ENCODE results near the gene SKAP1.
A peak's percentile ranks its signal among the peaks of the same experiment; 100 is the strongest.

Gene SKAP1

DNA sequence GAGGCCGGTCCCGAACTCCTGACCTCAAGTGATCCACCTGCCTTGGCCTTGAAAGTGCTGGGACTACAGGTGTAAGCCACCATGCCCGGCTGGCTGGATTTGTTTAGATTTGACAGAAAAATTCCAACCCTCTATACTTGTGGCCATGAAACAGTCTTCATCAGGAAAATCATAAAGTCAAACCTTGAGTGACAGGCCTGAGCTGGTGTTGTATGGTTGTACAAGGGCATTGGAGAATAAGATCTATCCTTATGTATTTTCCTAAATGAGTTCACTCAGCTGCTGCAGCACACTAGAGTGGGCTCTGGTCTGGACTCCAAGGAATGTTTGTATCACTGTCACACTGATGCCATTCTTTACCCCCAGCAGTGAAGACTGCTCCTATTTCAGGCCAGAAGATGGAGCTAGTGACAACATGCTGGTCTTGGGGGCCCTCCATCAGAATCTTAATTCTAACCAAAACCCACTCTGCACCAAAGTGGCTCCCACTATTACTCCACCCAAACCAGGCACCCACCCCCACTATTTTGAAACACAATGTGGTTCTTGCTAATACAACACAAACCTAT is 295.0 kb downstream of the SKAP1 start:
- DNase-seq, result no peak

DNA sequence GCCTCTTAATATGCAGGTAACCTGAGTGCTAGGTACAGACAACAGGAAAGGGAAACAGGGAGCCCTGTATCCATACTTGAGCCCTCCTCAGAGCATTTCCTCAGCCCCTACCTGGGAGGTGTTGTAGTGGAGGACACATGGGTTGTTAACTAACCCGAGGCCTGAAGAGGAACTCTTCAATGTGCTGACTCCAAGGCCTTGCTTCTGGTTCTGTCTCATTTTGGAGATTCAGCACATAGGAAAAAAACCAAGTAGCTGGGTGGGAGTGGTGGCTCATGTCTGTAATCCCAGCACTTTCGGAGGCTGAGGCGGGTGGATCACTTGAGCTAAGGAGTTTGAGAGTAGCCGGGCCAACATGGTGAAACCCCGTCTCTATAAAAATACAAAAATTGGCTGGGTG is 297.6 kb downstream of the SKAP1 start:
- DNase-seq, result no peak

DNA sequence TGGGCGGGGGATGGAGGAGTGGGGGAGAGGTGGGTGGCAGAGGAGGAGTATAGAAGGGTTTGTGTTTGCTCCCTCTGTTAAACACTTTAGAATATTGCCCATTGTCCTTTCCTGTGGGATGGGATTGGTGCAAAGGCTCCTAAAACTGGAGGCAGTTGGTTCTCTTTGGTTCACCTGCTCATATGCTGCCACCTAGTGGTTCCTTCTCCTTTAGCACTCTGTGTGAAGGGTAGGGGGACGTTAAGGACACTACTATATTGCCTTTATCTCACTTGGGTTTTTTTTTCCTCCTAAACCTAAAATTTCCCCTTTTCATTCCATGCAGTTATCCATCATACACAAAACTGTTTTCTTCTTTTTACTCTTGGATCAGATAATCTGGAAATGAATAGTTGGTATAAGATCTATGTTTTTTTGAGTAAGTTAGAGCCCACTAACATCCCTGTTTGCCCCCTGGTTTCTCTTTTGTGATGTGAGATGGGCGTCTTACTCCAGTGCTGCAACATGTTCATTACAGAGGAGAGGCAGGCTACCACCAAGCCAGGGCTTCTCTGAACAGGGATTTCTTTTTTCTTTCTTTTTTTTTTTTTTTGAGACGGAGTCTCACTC is 298.7 kb downstream of the SKAP1 start:
- peak; percentile 76 to 80 for DNase-seq

GRCh38 chr17:48129981-48130380 is 300.0 kb downstream of the SKAP1 start:
- no peak for DNase-seq

DNA sequence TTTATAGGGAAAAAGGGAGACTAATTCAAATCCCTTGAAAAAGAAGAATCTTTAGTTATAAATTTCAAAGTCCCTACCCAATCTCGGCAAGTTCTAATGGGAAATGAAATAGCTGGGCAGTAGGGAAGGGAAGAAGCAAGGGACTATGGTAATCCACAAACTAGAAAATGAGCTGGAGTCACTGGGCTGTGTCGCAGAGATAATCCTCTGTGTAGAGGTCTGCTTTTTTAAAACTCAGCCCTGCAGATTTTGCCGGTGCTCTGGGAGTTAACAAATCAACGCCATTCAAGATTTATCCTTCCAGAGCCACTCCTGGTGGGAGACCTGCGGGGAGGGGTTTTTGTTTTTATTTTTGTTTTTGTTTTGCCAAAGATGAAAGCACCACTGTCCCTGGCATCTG is 301.6 kb downstream of the SKAP1 start:
- DNase-seq, result no peak

GRCh38 chr17:48127371-48128051 is 302.5 kb downstream of the SKAP1 start:
- DNase-seq, result no peak

DNA sequence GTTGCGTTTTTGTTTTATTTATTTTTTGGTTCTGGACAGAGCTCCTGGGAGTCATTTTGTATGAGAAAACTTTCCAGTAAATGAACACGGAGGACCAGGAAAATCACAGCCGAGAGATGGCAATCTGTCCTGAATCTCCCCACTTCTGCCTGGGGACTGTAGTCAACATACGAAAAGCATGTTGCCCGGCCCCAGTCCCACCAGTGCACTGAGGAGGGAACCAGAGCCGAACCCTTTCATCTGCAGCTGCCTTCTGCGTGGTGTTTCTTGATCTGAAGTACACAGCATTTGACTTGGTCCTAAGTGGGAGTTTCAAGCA is 303.5 kb downstream of the SKAP1 start:
- no peak for DNase-seq

DNA sequence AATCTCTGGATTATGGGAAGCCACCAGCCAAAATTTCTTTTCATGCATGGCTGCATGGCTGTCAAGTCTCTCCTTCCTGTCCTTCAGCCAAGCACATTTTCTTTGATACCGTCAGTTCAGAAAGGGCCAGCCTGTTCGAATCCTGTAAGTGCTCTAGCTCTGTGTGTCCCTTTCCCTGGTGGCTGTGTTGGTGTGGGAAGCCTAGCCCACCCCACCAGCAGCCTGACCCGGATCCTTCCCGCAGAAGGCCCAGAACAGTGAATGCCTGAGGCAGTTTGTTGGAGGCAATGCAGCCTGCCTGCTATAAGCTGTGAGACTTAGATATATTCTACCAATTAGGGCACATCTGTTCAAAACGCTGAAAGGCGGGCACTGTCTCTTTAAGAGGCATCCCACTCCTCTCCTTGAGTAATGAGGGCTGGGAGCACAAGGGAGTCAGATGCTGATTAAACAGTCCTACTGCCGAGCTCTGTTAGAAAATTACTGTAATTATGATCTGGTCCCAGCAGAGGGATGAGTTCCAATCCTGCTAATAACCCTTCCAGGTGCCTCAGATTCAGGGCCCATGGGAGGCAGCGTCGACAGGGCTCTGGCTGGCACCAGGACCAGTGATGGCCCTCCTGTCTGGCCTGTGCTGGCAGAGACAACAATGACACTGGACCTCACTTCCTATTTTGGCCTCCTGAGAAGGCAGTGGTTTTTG is 304.0 kb downstream of the SKAP1 start:
- no peak for DNase-seq

DNA sequence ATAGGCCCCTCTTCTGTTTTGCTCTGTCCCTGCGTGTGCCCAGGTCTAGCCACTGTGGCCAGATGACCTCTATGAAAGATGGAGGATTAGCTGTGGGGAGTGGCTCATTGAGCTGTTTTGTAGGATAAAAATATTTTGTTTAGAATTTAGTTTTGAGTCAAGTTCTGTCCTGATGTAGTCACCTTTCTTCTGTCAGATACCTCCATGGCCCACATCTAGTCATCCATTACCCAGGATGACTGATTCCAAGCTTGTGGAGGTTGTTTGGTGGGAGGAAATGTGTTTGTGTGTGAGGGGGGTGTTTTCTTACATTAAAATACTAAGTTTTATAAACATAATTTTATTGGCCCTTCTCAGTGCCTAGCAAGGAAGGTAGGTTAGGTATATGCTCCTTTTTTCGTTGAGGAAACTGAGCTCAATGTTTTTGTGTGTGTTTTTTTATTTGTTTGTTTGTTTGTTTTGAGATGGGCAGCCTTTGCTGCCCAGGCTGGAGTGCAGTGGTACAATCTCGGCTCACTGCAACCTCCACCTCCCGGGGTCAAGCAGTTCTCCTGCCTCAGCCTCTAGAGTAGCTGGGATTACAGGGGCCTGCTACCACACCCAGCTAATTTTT is 306.1 kb downstream of the SKAP1 start:
- DNase-seq, result no peak

- DNase-seq, result no peak
Observed at GRCh38 chr17:48123111-48123510, 306.9 kb downstream of the SKAP1 start.

DNA sequence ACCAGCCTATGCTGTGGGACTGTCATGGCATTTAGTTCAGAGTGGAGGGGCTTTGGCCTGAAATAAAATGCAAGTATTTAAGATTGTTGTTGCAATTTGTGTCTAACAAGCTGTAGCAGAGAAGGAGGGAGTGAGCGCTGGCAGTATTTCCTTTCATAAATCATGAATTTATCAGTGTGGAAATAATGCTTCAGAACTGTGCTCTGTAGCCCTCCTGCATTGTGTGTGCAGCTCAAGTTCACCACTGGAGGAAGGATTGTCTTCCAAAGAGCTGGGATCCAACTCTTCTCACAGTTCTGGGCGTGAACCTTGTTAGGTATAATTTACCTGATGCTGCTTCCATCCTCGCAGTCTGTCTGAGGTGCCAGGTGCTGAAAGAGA is 307.4 kb downstream of the SKAP1 start:
- DNase-seq, result no peak

GRCh38 chr17:48121923-48122664 is 307.9 kb downstream of the SKAP1 start:
- DNase-seq, result no peak

DNA sequence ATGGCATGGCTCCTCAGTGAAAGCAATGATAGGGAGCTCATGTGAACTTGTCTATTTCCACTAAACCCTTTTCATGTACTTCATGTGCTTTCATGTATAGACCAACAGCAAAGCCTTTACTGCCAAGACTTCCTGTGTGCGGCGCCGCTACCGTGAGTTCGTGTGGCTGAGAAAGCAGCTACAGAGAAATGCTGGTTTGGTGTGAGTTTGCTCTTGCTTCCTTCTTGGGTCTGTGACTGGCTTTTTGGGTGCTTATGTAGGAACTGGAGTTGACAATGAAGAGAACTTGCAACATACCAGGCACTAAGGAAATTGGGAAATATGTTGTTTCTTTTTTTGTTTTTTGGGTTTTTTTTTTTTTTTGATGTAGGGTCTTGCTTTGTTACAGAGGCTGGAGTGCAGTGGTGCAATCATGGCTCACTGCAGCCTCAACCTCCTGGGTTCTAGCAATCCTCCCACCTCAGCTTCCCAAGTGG is 316.8 kb downstream of the SKAP1 start:
- DNase-seq, result no peak

- no peak for DNase-seq
Observed at GRCh38 chr17:48111937-48112241, 318.1 kb downstream of the SKAP1 start.

DNA sequence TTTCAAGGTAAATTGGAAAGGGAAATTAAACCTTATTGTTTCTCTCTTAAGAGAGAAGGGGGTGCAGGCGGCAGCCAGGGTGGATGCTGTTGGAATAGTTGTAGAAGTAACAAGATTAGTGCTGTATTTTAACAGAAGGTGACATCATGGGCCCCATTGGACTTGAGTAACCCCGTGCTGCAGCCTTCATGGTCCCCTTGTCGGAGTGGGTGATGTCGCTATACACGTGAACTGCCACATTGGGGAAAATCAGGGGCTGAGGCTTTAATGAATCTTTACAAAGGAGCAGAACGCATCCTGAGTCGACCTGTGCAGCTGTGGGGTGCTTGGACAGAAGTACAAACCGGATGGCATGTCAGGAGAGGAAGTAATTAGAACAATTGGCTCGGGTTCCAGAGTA is 319.3 kb downstream of the SKAP1 start:
- DNase-seq, result no peak

GRCh38 chr17:48107137-48108055 is 322.6 kb downstream of the SKAP1 start, which contains the start of gene SNX11:
TSS of gene SNX11 (plus strand) at chr17:48107766. CDS start at chr17:48112044, 4,278 bp downstream.
- DNase-seq, result peak; percentile 96 to 99

DNA sequence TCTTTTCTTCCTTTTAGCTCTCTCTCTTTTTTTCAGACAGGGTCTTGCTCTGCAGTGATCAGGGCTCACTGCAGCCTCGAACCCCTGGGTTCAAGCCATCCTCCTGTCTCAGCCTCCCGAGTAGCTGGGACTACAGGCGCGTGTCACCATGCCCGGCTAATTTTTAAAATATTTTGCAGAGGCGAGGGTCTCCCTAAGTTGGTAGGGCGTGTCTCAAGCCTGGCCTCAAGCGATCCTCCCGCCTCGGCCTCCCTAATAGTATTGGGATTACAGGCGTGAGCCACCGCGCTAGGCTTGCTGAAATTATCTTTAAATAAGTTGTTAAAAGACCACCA is 323.2 kb downstream of the SKAP1 start:
- no peak for DNase-seq

GRCh38 chr17:48104440-48104839 is 325.6 kb downstream of the SKAP1 start:
- no peak for DNase-seq

DNA sequence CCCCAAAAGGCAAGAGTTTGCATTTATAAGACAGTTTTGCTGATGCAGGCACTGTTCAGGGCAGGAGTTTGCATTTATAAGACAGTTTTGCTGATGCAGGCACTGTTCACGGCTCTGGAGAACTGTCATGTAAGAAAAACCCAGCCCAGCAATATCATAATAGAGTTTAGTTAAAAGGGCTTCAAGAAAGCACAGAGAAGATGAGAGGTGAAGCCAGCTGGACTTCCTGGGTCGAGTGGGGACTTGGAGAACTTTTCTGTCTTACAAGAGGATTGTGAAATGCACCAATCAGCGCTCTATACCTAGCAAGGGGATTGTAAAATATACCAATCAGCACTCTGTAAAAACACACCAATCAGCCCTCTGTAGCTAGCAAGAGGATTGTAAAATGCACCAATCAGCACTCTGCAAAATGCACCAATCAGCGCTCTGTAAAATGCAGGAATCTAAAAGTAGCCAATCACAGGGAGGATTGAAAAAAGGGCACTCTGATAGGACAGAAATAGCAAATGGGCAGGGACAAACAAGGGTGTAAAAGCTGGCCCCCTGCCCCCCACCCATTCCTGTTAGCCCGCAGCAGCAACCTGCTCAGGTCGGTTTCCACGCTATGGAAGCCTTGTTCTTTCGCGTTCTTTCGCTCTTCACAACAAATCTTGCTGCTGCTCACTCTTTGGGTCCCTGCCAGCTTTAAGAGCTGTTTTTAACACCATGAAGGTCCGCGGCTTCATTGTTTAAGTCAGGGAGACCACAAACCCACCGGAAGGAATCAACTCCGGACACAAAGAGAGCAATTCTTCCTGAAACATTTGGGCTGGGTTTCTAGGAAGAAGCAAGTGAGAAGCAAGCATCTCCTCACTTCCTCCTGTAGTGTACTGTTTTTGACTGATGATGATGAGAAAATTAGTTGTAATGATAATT is 327.0 kb downstream of the SKAP1 start:
- no peak for DNase-seq

GRCh38 chr17:48102043-48102750 is 327.8 kb downstream of the SKAP1 start:
- DNase-seq, result no peak
